Measurements from ENCODE around the gene KRT82.

Gene KRT82

DNA sequence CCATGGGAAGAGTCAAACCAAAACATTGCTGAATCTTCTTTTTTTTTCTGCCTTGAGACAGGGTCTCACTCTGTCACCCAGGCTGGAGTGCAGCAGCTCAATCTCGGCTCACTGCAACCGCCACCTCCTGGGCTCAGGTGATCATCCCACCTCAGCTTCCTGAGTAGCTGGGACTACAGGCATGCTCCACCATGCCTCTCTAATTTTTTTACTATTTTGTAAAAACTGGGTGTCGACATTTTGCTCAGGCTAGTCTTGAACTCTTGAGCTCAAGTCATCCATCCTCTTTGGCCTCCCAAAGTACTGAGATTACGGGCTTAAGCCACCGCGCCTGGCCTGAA lies 29.5 kb upstream of the KRT82 start:
- DNase-seq (ENCODE audit: low read depth): no peak

DNA sequence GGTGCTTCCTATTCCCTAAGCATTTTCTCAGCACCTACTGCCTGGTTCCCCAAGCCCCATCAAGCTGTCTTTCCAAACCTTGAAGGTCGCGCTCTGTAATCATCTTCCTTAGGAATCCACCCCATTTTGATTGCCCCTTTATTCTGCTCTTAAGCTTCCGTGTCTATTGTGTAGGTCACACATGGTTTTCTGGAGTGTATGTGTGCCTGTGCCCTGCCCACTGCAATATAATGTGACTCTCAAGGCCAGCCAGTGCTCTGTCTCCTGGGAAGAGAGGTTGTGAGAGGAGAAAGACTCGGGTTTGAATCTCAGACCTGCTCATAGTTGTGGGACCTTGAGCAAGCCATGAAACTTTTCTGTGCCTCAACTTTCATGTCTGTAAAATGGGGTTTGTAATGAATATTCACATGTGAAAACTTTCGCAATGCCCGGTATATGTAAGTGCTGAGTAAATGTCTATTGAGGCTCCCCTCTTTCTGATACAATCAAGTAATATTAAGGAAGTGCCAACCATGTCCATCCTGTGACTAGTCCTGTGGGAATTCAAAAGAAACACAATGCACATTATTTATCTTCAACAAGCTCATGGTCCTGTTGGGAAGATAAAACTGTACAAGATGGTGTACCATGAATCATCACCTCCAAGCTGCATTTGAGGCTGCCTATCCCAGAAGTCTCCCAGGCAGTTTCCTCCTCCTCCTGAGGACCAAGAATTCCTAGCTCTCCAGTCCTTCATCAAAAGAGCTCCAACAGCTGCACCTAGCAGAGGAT lies 28.8 kb upstream of the KRT82 start:
- no peak for DNase-seq (ENCODE audit: low read depth)

DNA sequence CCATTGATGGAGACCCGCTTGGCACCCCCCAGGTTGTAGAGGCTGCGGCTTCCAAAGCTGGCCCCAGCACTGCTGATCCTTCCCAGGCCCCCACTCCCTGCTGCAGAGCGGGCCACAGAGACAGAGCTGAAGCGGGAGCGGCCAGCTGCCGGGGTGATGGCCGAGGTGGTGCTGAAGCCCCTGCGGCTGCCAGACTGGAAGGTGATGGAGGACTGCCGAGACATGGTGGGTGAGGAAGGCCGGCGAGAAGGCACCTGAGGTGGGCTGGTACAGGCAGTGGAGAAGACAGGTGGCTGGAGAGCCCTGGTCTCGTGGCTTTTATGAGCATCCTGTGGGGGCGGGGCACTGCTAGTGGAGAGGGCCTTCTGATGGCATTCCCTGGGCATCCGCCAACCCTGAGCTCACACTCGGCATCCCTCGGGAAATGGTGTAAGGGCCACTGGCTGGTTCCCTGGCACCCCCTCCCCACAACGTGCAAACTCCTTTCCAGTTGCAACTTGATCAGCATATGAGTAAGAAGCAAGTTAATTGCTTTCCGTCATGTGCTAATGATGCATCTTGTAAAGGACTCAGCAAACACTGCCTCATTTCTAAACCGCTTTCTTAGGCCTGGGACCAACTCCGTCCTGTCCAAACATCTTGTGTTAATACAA lies 28.1 kb upstream of the KRT82 start, which contains the start of gene KRT75:
KRT75 (minus strand) TSS at position 291 of the 653 bp plus-strand sequence; CDS start at position 224, 67 bp downstream.
- DNase-seq (ENCODE audit: low read depth): no peak

DNA sequence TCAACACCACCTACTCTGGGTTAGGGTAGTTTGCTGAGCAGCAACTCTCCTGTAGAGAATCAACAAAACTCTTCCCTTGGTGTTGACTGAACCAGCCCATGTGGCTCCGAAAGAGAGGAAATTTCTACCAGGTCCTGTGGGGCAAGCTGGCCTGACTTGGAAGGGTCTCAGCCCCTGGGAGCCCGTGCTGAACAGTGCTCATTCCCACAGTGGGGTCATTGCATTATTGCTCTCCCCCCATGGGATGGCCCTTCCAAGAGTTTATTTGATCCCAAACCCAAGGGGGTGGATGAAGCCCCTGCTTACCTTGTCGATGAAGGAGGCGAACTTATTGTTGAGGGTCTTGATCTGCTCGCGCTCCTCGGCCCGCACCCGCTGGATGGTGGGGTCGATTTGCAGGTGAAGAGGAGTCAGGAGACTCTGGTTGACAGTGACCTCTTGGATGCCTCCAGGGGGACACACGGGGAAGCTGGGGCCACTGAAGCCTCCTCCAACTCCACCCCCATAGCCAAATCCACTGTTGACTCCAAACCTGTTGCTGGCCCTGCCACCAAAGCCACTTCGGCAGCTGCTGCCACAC lies 27.5 kb upstream of the KRT82 start:
- DNase-seq (ENCODE audit: low read depth): no peak

DNA sequence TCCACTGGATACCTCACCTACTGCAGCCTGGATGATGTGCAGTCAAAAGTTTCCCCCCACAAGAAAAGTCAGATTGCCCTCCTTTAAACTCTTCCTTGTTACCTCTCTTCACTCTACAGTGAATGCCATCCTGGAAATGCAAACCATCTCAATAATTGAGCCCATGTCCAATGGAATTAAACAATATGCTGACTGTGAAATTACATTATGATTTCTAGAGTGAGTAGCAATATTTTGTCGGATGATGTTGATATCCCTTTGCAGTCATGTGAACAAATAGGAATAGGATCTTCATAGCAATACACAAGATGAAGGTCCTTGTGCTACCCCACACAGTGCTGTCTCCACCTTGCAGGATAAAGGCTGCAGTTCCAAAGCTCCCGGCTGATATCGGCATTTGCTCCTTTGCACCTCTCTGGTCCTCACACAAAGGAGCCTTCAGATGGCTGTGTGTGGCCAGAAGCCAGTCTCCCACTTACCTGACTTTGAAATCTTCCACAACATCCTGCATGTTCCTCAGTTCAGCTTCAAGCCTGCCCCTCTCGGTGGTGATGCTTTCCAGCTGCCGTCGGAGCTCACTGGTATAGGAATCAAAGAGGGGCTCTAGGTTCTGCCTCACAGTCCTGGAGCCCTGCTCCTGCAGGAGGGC lies 26.5 kb upstream of the KRT82 start:
- DNase-seq (ENCODE audit: low read depth): no peak

DNA sequence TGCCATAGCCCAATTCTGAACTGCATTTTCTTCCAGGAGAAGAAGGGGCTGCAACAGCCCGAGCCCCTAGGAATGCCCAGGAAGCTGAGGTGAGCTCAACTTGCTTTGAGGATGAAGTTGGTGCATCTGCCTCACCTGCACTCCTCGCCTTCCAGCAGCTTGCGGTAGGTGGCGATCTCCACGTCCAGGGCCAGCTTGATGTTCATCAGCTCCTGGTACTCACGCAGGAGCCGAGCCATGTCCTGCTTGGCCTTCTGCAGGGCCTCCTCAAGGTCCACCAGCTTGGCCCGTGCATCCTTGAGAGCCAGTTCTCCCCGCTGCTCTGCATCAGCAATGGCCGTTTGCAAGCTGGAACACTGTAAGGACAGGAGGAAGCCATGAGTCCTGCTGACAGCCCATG lies 22.0 kb upstream of the KRT82 start:
- DNase-seq (ENCODE audit: low read depth): no peak

DNA sequence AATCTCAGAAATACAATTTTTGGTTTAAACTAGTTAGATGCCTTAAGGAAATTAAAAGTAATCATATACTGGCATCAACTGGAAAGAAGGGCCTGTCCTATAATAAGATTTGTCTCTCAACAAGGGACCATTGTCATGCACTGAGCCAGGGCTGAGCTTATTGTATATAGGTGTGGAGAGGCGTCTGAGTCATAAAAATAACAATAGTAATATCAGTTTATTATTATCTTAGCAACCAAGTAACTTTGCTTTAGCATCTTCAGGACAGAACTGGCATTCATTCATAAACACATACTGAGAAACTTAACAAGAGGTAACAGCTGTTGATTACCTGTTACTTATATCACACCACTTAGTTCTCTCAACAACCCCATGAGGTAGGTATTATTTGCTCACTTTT lies 20.9 kb upstream of the KRT82 start:
- no peak for DNase-seq (ENCODE audit: low read depth)

DNA sequence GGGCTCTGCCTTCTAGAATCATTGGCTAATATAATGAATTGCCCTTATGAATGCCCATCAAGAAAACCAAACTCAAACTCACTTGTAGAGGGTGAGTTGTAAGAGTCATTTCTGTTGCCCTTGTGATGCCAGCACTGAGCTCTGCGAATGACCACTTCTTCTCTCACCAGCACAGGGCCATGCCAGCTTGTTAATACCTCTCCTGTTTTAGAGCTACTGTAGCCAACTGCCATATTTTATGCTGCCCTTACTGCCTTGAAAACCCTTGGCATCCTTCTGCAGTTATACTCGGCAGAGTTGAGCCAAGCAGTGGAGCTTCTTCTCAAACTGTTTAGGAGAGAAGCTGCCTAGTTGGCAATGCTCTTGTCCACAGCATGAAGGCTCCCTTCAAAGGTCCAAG lies 19.9 kb upstream of the KRT82 start:
- no peak for DNase-seq (ENCODE audit: low read depth)

DNA sequence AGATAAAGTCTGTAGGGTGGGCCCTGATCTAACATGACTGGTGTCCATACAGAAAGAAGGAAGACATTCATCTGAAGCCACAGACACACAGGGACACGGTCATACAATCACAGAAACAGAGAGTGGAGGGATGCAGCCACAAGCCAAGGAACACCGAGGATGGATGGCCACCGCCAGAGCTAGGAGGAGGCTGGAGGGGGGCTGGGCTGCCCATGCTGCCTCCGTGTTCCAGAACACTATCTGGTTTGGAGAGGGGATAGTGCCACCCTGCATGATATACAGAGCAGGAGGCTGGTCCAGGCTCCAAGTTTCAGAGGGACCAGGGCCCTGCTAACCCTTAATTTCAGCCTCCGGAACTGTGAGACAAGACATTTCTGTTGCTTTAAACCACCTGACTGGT lies 19.3 kb upstream of the KRT82 start:
- no peak for DNase-seq (ENCODE audit: low read depth)

DNA sequence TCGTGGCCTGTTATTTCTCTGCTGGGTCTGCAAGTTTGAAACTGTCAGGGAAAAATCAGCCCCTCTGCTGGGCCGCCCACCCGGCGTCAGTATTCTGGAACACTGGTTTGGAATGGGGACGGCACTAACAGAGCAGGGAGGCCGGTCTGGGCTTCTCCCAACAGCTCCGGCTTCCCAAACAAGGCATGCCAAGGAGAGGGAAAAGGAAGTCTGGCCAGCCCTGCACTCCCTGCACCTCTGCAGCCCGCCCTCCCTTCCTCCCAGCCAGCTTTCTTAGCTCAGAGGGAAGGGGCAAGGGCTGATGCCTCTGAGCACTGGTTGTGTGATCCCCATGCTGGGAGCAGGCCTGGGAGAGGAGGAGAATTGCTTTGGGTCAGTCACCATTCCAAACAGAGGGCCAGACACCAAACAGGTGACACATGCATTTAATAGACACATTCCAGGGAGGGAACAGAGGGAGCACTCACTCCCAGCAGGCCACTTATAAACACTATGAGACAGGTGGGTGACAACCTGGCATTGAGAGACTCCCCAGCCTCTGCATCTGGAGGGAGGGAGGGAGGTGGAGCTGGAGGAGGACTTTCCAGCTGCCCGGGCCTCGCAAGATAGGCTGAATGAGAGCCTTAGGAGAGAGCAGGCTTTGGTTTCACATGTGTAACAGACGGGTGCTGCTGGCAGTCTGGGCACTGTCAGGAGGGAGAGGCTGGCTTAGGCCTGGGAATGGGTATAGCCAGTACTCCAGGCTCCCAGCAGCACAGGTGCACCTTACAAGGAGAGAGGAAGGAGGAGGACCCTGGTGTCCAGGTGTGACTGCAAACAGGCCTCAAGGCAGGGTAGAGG lies 17.7 kb upstream of the KRT82 start:
- DNase-seq (ENCODE audit: low read depth): no peak

DNA sequence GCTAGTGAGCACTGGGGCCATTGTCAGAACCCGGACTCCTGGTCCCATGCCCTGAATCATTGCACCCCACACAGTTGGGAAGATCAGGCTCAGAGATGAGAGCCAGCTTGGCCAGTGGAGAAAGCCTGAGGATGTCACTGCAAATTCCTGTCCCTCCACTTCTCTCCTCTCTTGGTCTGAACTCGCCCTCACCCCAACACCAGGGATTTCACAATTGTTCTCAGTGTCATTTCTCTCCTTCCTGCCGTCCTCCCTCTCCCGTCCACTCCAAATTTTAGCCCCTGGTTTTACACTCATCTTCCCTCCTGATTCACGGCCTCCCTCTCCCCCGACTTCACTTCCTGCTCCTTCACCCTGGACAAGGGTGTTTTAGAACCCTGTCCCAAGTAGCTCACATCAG lies 16.9 kb upstream of the KRT82 start:
- DNase-seq (ENCODE audit: low read depth): no peak

DNA sequence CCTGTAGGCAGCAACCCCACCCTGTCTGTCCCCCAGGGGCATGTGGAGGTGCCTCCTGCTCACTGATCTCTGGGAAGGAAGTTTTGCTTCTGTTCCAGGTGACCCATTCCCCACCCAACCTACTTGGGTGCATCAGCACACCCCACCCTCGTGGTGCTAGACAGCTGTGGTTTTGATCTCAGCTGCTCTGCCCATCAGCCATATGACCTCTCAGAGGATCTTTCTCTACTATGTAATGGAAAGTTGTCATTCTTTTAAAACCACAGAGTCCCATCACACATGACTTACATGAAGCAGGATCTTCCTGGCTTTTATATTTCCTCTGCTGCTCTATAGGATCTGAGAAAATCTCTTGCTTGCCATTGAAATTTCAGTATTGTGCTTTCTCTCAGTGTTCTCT lies 13.5 kb upstream of the KRT82 start:
- no peak for DNase-seq (ENCODE audit: low read depth)

DNA sequence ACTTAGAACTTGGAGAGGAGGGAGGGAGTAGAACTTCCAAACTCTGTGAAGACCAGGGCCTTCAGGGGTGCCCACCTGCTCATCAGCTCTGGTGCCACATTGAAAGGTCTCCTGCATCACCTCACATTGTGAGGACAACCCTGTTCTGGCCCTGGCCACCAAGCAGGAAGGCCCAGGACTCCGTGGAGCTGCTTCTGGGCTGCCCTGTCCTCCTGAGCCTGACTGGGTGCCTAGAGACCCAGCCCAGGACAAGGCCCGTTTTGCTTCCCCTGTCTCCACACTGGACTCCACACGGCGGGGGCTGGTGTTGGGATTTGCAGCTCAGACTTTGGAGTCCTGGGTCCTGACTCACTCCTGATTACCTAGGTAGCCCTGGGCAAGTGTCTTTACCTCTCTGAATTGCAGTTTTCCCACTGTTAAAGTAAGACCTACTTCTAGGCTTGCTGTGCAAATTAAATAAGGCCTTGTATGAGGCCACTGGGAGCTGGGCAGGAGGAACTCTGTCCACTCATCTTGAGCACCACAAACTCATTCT lies 12.5 kb upstream of the KRT82 start:
- DNase-seq (ENCODE audit: low read depth): no peak

DNA sequence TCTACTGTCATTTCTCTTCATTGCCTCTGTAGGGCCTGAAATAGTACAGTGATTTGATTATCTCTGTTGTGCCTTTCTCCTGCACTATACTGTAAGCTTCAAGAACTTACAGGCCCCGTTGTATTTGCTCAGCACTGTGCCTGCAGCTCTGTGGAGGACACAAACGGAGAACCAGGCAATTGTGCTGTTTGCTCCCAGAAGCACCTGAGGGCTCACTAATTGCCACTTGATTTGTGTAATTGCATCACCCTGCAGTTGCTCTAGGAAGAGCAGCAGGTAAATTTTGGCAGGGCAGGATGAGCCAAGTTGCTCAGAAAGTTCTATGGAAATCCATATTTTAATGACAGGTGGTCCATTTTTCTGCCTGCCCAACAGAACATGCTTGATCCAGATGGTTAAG lies 11.6 kb upstream of the KRT82 start:
- no peak for DNase-seq (ENCODE audit: low read depth)

DNA sequence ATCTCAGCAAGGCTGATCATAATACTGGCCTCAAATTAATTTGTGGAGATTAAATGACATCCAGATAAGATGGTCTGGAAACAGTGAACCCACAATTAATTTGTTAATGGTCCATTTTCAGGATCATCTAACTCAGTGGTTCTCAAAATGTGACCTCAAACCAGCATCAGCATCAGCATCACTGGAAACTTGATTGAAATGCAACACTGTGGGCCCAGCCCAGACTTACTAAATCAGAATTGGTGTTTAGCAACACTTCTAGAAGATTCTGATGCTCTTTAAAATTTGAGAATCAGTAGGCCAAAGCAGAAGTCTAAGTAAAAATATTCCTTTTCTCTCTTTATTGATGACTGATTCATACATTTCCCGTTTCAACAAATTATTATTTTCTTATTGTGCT lies 10.7 kb upstream of the KRT82 start:
- DNase-seq (ENCODE audit: low read depth): no peak

DNA sequence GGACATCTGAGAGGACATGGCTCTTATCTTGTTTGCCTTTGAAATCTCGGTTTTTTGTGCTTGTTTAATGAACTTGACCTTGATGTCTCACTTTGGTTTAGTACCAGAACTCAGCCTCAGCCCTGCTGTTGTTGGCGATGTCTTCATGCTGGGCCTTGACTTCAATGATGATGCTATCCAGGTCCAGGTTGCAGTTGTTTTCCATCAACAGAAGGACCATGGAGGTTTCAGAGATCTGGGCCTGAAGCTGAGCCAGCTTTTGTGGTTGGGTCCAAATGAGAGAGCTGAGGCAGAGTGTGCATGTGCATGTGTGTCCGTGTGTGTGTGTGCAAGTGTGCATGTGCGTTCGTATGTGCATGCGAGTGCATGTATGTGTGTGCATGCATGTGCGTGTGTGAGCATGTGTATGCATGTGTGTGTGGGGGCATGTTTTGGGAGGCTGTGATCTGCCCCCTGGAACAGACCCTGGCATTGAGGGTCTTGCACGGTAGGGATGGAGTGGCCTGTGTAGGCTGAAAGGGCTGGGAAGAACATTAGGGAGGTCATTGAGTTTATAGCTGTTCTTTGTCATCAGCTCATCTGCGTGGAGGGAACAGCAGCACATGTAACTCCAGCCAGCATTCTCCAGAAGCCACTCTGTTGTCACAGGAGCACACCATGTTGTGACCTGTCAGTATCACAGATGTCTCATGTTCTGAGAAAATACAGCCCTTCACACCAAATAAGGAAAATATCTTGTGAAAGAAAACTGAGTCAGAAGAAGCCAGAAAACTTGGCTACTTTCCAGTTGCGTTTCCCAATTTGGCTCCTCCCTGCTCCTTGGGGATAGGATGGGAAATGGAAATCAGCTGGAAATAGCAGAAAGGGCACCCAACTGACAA lies 10.0 kb upstream of the KRT82 start:
- DNase-seq (ENCODE audit: low read depth): no peak

DNA sequence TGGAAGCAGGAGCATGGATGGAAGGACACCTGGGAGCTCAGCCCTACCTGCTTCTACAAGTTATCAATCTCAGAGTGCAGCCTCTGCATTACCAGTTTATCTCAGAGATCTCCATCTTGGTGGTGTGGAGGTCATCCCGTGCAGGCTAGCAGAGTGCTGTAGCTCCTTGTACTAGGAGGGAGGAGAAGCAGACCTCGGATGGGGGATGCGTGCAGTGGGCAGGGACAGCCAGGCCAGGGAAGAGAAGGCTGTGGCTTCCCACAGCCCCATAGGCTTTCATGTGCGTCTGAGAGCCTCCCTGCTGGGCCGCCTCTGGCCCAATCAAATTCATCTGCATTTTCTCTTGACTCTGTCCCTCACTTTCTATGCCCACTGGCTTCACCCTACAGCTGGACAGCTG lies 8.8 kb upstream of the KRT82 start:
- no peak for DNase-seq (ENCODE audit: low read depth)

DNA sequence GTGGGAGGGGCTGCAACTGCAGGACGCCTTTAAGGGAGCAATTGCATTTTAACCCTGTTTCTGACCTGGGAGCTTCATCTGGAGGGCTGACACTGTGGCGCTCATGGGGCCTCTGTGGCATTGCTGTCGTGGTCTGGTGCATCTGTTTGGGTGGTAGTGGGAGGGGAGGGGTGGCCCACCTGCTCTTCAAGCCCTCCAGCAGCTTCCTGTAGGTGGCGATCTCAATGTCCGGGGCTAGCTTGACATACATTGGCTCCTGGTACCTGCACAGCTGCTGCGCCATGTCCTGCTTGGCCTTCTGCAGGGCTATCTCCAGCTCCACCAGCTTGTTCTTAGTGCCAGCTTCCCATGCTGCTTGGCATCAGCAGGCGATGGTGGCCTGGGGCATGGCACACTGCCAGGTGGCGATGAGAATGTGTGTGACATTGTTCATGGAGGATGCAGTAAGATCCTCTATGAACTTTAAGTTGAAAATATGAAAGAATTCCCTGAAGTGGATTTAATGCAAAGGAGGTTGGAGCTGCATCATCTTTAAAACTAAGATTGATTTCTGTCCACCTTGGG lies 7.7 kb upstream of the KRT82 start:
- DNase-seq (ENCODE audit: low read depth): no peak

DNA sequence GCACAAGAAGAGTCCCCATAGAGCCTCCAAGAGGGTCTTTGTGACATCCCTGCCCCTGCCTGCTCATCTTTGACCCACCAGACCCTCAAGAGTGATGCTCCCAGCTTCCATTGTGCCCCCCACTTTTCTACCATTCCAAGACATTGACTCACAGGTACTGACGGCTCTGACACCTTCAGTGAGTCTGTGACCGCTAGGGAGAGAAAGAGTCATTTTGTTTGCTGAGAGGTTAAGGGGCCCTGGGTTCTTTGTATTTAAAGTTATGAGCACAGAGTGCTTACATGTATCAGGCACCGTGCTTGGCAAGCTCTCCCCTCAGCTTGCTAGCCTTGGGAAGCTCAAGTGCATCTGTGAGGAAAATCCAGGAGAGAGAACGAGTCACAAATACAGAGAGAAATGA lies 7.1 kb upstream of the KRT82 start:
- DNase-seq (ENCODE audit: low read depth): no peak

DNA sequence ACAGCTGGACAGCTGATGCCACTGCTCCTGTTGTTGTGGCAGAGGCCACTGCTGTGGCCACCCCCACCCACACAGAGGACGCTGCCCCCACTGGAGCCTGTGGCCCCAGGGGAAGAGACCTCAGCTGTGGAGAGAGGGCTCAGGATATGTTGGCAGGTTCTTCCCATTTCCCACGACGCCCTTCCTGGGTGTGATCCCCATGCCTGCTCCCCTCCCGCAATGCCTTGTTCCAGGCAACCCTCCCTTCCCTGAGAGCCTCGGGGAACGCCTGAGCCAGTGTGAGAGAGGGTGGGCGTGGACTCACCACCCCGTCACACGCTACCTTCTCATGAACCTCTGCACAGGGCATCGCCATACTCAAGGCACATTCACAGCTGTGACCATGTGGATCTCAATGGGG lies 5.7 kb upstream of the KRT82 start:
- no peak for DNase-seq (ENCODE audit: low read depth)
